HEK293T (cell line): ENCODE results near the gene CFAP44.
"Not testable (repeated sequence)": the region's sequence is repeated elsewhere in the genome, so short reads cannot be mapped to it uniquely, and the experiment has no call there.

Source experiments
- CTCF ChIA-PET: fragments of 350-600 bp; formaldehyde crosslinking; extraction: SDS; loops from one replicate; lab custom pipeline; 2021; ENCODE audit warnings: antibody characterized with exemption, inconsistent platforms; lab: Yijun Ruan, JAX
- POLR2A ChIA-PET: fragments of 350-600 bp; formaldehyde crosslinking; extraction: SDS; loops from one replicate; lab custom pipeline; 2020; ENCODE audit warnings: antibody characterized with exemption, inconsistent platforms; lab: Yijun Ruan, JAX
- DNase-seq: peaks from one replicate; pipeline ENCODE4 v3.0.0; 2012; ENCODE audit warnings: mixed read lengths; ENCODE audit errors: extremely low spot score
- ARNT ChIP-seq: fragments of 450-650 bp; IDR thresholded peaks from 2 replicates; pipeline ENCODE4 v1.6.1; 2017; ENCODE audit warnings: mild to moderate bottlenecking
- BHLHE40 ChIP-seq: fragments of 450-650 bp; IDR thresholded peaks from 2 replicates; pipeline ENCODE4 v1.6.1; 2016; ENCODE audit warnings: mild to moderate bottlenecking, moderate library complexity, borderline replicate concordance
- CTBP1 ChIP-seq: fragments of 450-650 bp; IDR thresholded peaks from 2 replicates; pipeline ENCODE4 v1.6.1; 2016; ENCODE audit warnings: borderline replicate concordance
- ELF4 ChIP-seq: fragments of 450-650 bp; IDR thresholded peaks from 2 replicates; pipeline ENCODE4 v1.6.1; 2017; ENCODE audit warnings: antibody characterized with exemption
- FOXA1 ChIP-seq: fragments of 450-650 bp; IDR thresholded peaks from 2 replicates; pipeline ENCODE4 v1.6.1; 2016; ENCODE audit warnings: mild to moderate bottlenecking
- FOXK2 ChIP-seq: fragments of 450-650 bp; IDR thresholded peaks from 2 replicates; pipeline ENCODE4 v1.6.1; 2016; ENCODE audit warnings: mild to moderate bottlenecking
- FOXM1 ChIP-seq: fragments of 450-650 bp; IDR thresholded peaks from 2 replicates; pipeline ENCODE4 v1.6.1; 2017; ENCODE audit warnings: mild to moderate bottlenecking, borderline replicate concordance
- HDGF ChIP-seq: fragments of 450-650 bp; IDR thresholded peaks from 2 replicates; pipeline ENCODE4 v1.6.1; 2017; ENCODE audit warnings: antibody characterized with exemption, borderline replicate concordance
- L3MBTL2 ChIP-seq: fragments of 450-650 bp; conservative IDR thresholded peaks from 2 replicates; pipeline ENCODE4 v1.6.1; 2016; ENCODE audit warnings: mild to moderate bottlenecking
- LEF1 ChIP-seq: fragments of 450-650 bp; IDR thresholded peaks from 2 replicates; pipeline ENCODE4 v1.6.1; 2017; ENCODE audit warnings: mild to moderate bottlenecking, borderline replicate concordance
- NFRKB ChIP-seq: fragments of 450-650 bp; IDR thresholded peaks from 2 replicates; pipeline ENCODE4 v1.6.1; 2016; ENCODE audit warnings: mild to moderate bottlenecking, moderate library complexity
- SP1 ChIP-seq: fragments of 450-650 bp; IDR thresholded peaks from 2 replicates; pipeline ENCODE4 v1.6.1; 2017
- SUZ12 ChIP-seq: fragments of 450-650 bp; IDR thresholded peaks from 2 replicates; pipeline ENCODE4 v1.6.1; 2016; ENCODE audit warnings: mild to moderate bottlenecking
- TARDBP ChIP-seq: fragments of 450-650 bp; IDR thresholded peaks from 2 replicates; pipeline ENCODE4 v1.6.1; 2016
- ZNF384 ChIP-seq: fragments of 450-650 bp; IDR thresholded peaks from 2 replicates; pipeline ENCODE4 v1.6.1; 2016
- TF ChIP-seq, protein P1 (sequence below): fragments of 450-650 bp; IDR thresholded peaks from 2 replicates; pipeline ENCODE4 v1.6.1; 2016

The CFAP44 gene

GRCh38 chr3:113441051-113441770 is at the start of gene CFAP44:
TSS of gene CFAP44 (minus strand) at chr3:113441493. CDS start at chr3:113433664, 7,829 bp downstream.
- no peak for DNase-seq
- ChIA-PET CTCF (no interaction called here), POLR2A (no interaction called here)
- TF ChIP-seq ELF4: no peak
- TF ChIP-seq FOXK2: no peak

DNA sequence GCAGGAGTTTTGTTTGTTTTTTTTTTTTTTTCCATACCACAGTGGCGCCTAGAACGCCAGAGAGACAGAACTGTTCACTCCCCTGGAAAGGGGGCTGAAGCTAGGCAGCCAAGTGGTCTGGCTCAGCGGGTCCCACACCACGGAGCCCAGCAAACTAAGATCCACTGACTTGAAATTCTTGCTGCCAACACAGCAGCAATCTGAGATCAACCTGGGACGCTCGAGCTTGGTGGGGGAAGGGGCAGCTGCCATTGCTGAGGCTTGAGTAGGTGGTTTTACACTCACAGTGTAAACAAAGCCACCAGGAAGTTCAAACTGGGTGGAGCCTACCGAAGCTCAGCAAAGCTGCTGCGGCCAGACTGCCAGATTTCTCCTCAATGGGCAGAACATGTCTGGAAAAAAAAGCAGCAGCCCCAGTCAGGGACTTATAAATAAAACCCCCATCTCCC is 43.9 kb upstream of the CFAP44 start:
- DNase-seq: no peak
- ChIA-PET POLR2A (no interaction called here), CTCF (interaction anchor here (0.7 kb wide), 1 partner anchor 1815 kb away, joined by 3 read pairs; no protein-coding TSS in a partner anchor)
- TF ChIP-seq TARDBP (no peak), CTBP1 (no peak), FOXK2 (no peak), BHLHE40 (no peak), ARNT (no peak), L3MBTL2 (no peak), ELF4 (no peak), HDGF (no peak)
- TF ChIP-seq, protein P1, sequence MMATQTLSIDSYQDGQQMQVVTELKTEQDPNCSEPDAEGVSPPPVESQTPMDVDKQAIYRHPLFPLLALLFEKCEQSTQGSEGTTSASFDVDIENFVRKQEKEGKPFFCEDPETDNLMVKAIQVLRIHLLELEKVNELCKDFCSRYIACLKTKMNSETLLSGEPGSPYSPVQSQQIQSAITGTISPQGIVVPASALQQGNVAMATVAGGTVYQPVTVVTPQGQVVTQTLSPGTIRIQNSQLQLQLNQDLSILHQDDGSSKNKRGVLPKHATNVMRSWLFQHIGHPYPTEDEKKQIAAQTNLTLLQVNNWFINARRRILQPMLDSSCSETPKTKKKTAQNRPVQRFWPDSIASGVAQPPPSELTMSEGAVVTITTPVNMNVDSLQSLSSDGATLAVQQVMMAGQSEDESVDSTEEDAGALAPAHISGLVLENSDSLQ: no peak

DNA sequence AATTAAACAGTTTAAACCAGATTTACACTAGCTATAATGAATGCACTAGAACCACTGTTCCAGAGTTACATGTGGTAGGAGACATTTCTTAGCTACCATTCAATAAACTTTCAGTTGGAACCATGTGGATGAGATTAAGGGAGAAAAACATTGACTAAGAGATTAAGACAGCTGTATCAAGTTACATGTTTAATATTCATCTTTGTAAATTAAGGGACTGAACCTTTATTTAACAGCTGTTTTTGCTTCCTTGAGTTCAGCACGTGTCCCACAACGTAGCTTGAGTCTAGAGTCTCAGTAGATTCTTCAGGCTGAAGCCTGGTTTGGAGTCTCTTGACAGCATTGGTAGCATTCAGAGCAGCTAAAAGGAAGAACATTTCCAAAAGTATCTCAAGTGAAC is 27.2 kb upstream of the CFAP44 start:
- no peak for DNase-seq
- ChIA-PET POLR2A (interaction anchor here (0.7 kb wide), 1 partner anchor 48 kb away, joined by 4 read pairs; no protein-coding TSS in a partner anchor), CTCF (no interaction called here)
- TF ChIP-seq FOXA1: no peak
- no peak for TF ChIP-seq BHLHE40
- TF ChIP-seq L3MBTL2: no peak
- TF ChIP-seq CTBP1: no peak
- TF ChIP-seq SUZ12: no peak
- no peak for TF ChIP-seq NFRKB
- TF ChIP-seq FOXK2: no peak
- no peak for TF ChIP-seq SP1
- TF ChIP-seq ZNF384: no peak

DNA sequence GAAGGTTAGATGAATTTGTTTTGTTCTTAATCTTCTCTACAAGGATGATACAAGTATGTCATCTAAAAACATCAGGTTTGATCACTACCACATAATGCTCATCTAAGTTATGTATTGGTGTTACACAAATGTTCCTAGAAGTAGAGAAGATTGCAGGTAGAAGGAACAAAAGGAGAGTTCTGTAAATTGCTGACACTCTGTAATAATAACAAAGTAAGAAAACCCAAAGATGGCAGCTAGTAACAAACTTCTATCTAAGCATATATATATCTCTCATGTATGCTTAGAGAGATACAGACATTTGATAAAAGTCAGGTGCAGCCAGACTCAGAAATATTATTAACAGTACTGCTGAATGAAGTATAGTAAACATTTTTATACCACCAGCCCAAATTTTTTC is 20.2 kb upstream of the CFAP44 start:
- no peak for DNase-seq
- CTCF ChIA-PET: no interaction called here
- TF ChIP-seq ARNT (no peak), ELF4 (no peak), NFRKB (no peak), CTBP1 (no peak), SUZ12 (no peak), FOXM1 (no peak), TARDBP (no peak), HDGF (no peak), LEF1 (no peak), FOXK2 (no peak), BHLHE40 (no peak), L3MBTL2 (no peak), SP1 (no peak)
- TF ChIP-seq, protein P1: no peak
- POLR2A ChIA-PET: no interaction called here

- POLR2A ChIA-PET, CTCF ChIA-PET: not testable (repeated sequence)
Observed at GRCh38 chr3:113458554-113458953, 17.3 kb upstream of the CFAP44 start.

GRCh38 chr3:113455446-113455845 is 14.2 kb upstream of the CFAP44 start:
- TF ChIP-seq ARNT (no peak), CTBP1 (no peak), FOXK2 (no peak), SUZ12 (no peak), TARDBP (no peak), HDGF (no peak), L3MBTL2 (no peak), NFRKB (no peak), ZNF384 (no peak), SP1 (no peak), BHLHE40 (no peak), FOXA1 (no peak), LEF1 (no peak), FOXM1 (no peak), ELF4 (no peak)
- TF ChIP-seq, protein P1: no peak
- ChIA-PET POLR2A (no interaction called here), CTCF (no interaction called here)
- no peak for DNase-seq

More at GRCh38 chr3:113458554-113458953, 17.3 kb upstream of the CFAP44 start:
- not testable (repeated sequence) for DNase-seq

DNA sequence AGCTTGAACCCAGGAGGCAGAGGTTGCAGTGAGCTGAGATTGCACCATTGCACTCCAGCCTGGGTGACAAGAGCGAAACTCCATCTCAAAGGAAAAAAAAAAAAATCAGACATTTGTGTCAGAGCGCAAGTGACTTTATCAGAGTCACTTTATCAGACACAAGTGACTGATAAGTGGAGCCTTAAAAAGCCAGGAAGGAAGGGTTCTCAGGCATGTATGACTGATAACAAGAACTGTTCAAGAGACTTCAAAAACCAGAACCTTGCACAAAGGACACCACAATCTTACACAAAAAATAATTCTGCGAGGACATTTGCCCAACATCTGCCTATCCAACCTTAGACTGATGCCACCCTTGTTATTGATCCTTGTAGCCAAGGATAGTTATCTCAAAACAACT is 13.3 kb upstream of the CFAP44 start:
- DNase-seq: no peak
- TF ChIP-seq BHLHE40: no peak
- no peak for TF ChIP-seq FOXM1
- no peak for TF ChIP-seq ZNF384
- TF ChIP-seq FOXA1: no peak
- TF ChIP-seq ELF4: no peak
- TF ChIP-seq L3MBTL2: no peak
- no peak for TF ChIP-seq CTBP1
- TF ChIP-seq, protein P1: no peak
- TF ChIP-seq TARDBP: no peak
- TF ChIP-seq LEF1: no peak
- POLR2A ChIA-PET: no interaction called here
- CTCF ChIA-PET: no interaction called here
